ENCODE data around the gene SLAMF1. TPM values are rescaled to one million over a fixed set of nuclear protein-coding genes. Genes with fewer than 3 reads are reported as not detected.
A peak's percentile ranks its signal among the peaks of the same experiment; 100 is the strongest.

The SLAMF1 gene
- total and polyA plus RNA-seq, 2 donors (not counting 1 experiment from before 2014, with no cell fraction given), result 20.7 to 42.3 TPM

GRCh38 chr1:160578525-160579191 is 68.2 kb downstream of the SLAMF1 start:
- Histone ChIP-seq H3K27me3 (replicated peaks in 1 of 4; ENCODE audit: control extremely low read depth in 1 of 4, control insufficient read depth in 3 of 4, insufficient read depth in 4 of 4, low read length in 3 of 4) (no peaks in the 10 kb centered on the region), H3K27ac (ENCODE audit: low read length in 2 of 2) (peak overlapping the region; percentile 52 to 82), H3K9ac (ENCODE audit: low read length) (peak overlapping the region; percentile 77), H3K36me3 (replicated peaks in 1 of 2; ENCODE audit: control extremely low read depth in 1 of 2, control insufficient read depth in 1 of 2, extremely low read depth in 1 of 2, insufficient read depth in 2 of 2, low read length in 1 of 2) (no peaks in the 10 kb centered on the region), H3K79me2 (ENCODE audit: control insufficient read depth, insufficient read depth, low read length) (peaks cover 62% of the 10 kb centered on the region), H3K4me2 (replicated peaks; ENCODE audit: low read depth, low read length, poor library complexity, severe bottlenecking) (peak overlapping the region; percentile 71), H4K20me1 (ENCODE audit: control insufficient read depth, insufficient read depth, low read length, poor library complexity, severe bottlenecking) (no peaks in the 10 kb centered on the region), H3K4me3 (ENCODE audit: control extremely low read depth in 1 of 5, extremely low read depth in 1 of 5, insufficient read depth in 1 of 5, low read depth in 2 of 5, low read length in 4 of 5) (peak overlapping the region; percentile 45 to 89 (median 68)), H3K9me3 (ENCODE audit: control extremely low read depth in 1 of 3, control insufficient read depth in 2 of 3, insufficient read depth in 1 of 3, low read length in 2 of 3) (no peaks in the 10 kb centered on the region), H3K4me1 (ENCODE audit: control insufficient read depth in 2 of 2, insufficient read depth in 2 of 2, low read length in 2 of 2) (peaks cover 51 to 54% of the 10 kb centered on the region in 2 donors), H2AFZ (ENCODE audit: insufficient read depth, low read depth, low read length, poor library complexity, severe bottlenecking) (peak overlapping the region; percentile 75)
- intact Hi-C loops (cut with micrococcal nuclease), result loop anchor here (2.0 to 10.0 kb wide), 2 partner anchors 14 to 54 kb away; partner anchors contain the start of gene SLAMF6
- no CpG with 5 or more reads among the region's 3 CpGs for WGBS (ENCODE audit: insufficient coverage)
- Mint-ChIP-seq H3K4me3 (peak overlapping the region; percentile 94), H3K9me3 (ENCODE audit: insufficient read depth) (peaks cover 4% of the 10 kb centered on the region), H3K27me3 (no peaks in the 10 kb centered on the region), H3K4me1 (peaks cover 63% of the 10 kb centered on the region), H3K27ac (peak overlapping the region; percentile 95)
- DNase-seq, result no peak
- CTCF ChIA-PET, result interaction anchor here (0.6 to 3.7 kb wide), 10 partner anchors 8 to 251 kb away, joined by 3 to 21 read pairs (median 3); no protein-coding TSS in a partner anchor
- ATAC-seq (ENCODE audit: low read depth), result no peak
- POLR2A ChIA-PET, result interaction anchor here (0.9 kb wide), 1 partner anchor 59 kb away, joined by 3 read pairs; no protein-coding TSS in a partner anchor
- TF ChIP-seq EZH2 (IDR thresholded peaks at IDR 0.05; ENCODE audit: borderline replicate concordance, insufficient read depth, low read depth, low read length, poor library complexity, severe bottlenecking) (no peak), CTCF (IDR thresholded peaks at IDR 0.05) (no peak)

GRCh38 chr1:160578175-160578524 is 68.7 kb downstream of the SLAMF1 start:
- ATAC-seq (ENCODE audit: low read depth) (no peak), DNase-seq (no peak)
- peaks cover 54 to 56% of the 10 kb centered on the region in 2 donors for H3K4me1 ChIP-seq (ENCODE audit: control insufficient read depth in 2 of 2, insufficient read depth in 2 of 2, low read length in 2 of 2)
- peaks cover 67% of the 10 kb centered on the region for H3K79me2 ChIP-seq (ENCODE audit: control insufficient read depth, insufficient read depth, low read length)
- Mint-ChIP-seq H3K4me3 (peak overlapping the region; percentile 94), H3K27me3 (no peaks in the 10 kb centered on the region), H3K27ac (peak overlapping the region; percentile 95), H3K4me1 (peaks cover 68% of the 10 kb centered on the region), H3K9me3 (ENCODE audit: insufficient read depth) (peaks cover 3% of the 10 kb centered on the region)
- H3K9ac ChIP-seq (ENCODE audit: low read length), result peak overlapping the region; percentile 77
- no peaks in the 10 kb centered on the region for H3K9me3 ChIP-seq (ENCODE audit: control extremely low read depth in 1 of 3, control insufficient read depth in 2 of 3, insufficient read depth in 1 of 3, low read length in 2 of 3)
- intact Hi-C loops (cut with micrococcal nuclease), result loop anchor here (2.0 to 10.0 kb wide), 2 partner anchors 13 to 53 kb away; partner anchors contain the start of gene SLAMF6
- peak overlapping the region; percentile 71 for H3K4me2 ChIP-seq (replicated peaks; ENCODE audit: low read depth, low read length, poor library complexity, severe bottlenecking)
- POLR2A ChIA-PET, result interaction anchor here (0.9 kb wide), 1 partner anchor 58 kb away, joined by 3 read pairs; no protein-coding TSS in a partner anchor
- no CpG with 5 or more reads among the region's 3 CpGs for WGBS (ENCODE audit: insufficient coverage)
- peak overlapping the region; percentile 45 to 89 (median 68) for H3K4me3 ChIP-seq (ENCODE audit: control extremely low read depth in 1 of 5, extremely low read depth in 1 of 5, insufficient read depth in 1 of 5, low read depth in 2 of 5, low read length in 4 of 5)
- peak overlapping the region in 1 of 2 donors; percentile 82 for H3K27ac ChIP-seq (ENCODE audit: low read length in 2 of 2)
- peak overlapping the region; percentile 75 for H2AFZ ChIP-seq (ENCODE audit: insufficient read depth, low read depth, low read length, poor library complexity, severe bottlenecking)
- H4K20me1 ChIP-seq (ENCODE audit: control insufficient read depth, insufficient read depth, low read length, poor library complexity, severe bottlenecking), result no peaks in the 10 kb centered on the region
- TF ChIP-seq EZH2 (IDR thresholded peaks at IDR 0.05; ENCODE audit: borderline replicate concordance, insufficient read depth, low read depth, low read length, poor library complexity, severe bottlenecking) (no peak), CTCF (IDR thresholded peaks at IDR 0.05) (no peak)
- no peaks in the 10 kb centered on the region for H3K36me3 ChIP-seq (replicated peaks in 1 of 2; ENCODE audit: control extremely low read depth in 1 of 2, control insufficient read depth in 1 of 2, extremely low read depth in 1 of 2, insufficient read depth in 2 of 2, low read length in 1 of 2)
- CTCF ChIA-PET, result interaction anchor here (0.8 to 3.7 kb wide), 11 partner anchors 8 to 149 kb away, joined by 3 to 21 read pairs (median 4); no protein-coding TSS in a partner anchor
- no peaks in the 10 kb centered on the region for H3K27me3 ChIP-seq (replicated peaks in 1 of 4; ENCODE audit: control extremely low read depth in 1 of 4, control insufficient read depth in 3 of 4, insufficient read depth in 4 of 4, low read length in 3 of 4)
